Cerebellar cortex (tissue), 1 donor: ENCODE data around the gene TTC36.
"Not testable (repeated sequence)": the region's sequence is repeated elsewhere in the genome, so short reads cannot be mapped to it uniquely, and the experiment has no call there.

Experiments used
- DNase-seq: peaks from one replicate; pipeline ENCODE4 v3.0.0-alpha.2; 2015; ENCODE audit warnings: low spot score

The TTC36 gene, protein sequence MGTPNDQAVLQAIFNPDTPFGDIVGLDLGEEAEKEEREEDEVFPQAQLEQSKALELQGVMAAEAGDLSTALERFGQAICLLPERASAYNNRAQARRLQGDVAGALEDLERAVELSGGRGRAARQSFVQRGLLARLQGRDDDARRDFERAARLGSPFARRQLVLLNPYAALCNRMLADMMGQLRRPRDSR

DNA sequence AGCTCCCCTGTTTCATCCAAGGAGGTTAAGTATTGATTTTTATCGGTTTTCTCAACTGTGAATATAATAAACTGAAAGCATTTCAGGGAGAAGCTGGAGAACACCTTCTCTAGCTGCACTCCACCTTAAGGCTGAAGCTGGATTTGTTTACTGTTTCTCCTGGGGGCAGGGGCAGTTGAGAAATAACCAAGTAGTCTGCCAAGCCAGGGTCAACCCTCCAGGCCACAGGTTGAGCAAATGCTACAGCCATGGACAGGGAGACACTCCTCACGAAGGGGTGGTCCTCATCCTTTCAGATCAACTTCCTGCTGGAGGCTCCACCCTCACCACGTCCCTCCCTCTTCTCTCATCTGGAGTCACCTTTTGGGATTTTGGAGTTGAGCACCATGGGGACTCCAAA, at the start of gene TTC36:
Gene TTC36 (plus strand): TSS at position 366 of the 400 bp plus-strand sequence. CDS start 21 bp downstream, at position 387.
- no peak for DNase-seq

GRCh38 chr11:118481238-118481637, 46.0 kb upstream of the TTC36 start:
- DNase-seq = not testable (repeated sequence)

GRCh38 chr11:118484405-118484804, 42.9 kb upstream of the TTC36 start:
- DNase-seq = no peak

DNA sequence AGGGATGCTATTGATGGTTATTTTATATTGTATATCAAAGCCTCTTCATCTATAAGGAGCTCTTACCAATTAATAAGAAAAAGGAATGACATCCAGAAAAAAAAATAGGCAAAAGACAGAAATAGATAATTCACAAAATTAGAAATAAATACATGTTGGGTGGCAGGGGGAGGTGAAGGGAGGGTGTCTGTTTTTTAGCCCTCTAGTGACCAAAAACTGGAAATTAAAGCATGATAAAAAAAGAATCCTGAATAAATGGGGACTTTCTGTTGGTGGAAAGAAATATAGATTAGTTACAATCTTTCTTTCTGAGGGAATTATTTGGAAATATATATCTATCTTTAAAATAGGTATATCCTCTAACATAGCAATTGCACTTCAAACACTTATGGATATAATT, 42.0 kb upstream of the TTC36 start:
- DNase-seq = no peak

GRCh38 chr11:118488480-118489109, 38.7 kb upstream of the TTC36 start:
- peak; percentile 87 for DNase-seq

DNA sequence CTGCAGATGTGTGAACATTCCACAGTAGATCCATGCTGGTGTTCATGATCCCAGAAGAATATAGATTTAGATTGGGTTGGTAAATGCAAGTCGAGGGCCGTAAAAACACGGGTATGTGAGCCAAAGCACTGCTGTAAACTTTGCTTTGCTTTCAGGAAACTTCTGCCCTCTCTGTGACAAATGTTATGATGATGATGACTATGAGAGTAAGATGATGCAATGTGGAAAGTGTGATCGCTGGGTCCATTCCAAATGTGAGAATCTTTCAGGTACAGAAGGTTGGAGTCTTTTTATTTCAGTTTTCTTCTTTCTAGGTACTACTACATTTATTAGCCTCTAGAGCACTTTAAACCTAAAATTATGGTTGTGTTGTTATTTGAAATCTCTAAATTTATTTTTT, 36.2 kb upstream of the TTC36 start:
- no peak for DNase-seq

GRCh38 chr11:118497831-118498230, 29.4 kb upstream of the TTC36 start:
- no peak for DNase-seq

DNA sequence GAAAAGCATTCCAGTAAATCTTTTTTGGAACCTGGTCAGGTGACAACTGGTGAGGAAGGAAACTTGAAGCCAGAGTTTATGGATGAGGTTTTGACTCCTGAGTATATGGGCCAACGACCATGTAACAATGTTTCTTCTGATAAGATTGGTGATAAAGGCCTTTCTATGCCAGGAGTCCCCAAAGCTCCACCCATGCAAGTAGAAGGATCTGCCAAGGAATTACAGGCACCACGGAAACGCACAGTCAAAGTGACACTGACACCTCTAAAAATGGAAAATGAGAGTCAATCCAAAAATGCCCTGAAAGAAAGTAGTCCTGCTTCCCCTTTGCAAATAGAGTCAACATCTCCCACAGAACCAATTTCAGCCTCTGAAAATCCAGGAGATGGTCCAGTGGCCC, 24.1 kb upstream of the TTC36 start:
- DNase-seq = no peak

GRCh38 chr11:118511601-118512000, 15.7 kb upstream of the TTC36 start:
- no peak for DNase-seq

GRCh38 chr11:118514103-118514502, 13.2 kb upstream of the TTC36 start:
- DNase-seq = no peak

- no peak for DNase-seq
These were observed 7.7 kb upstream of the TTC36 start for GRCh38 chr11:118519549-118519948.

GRCh38 chr11:118521892-118522311, 5.4 kb upstream of the TTC36 start:
- DNase-seq = no peak

DNA sequence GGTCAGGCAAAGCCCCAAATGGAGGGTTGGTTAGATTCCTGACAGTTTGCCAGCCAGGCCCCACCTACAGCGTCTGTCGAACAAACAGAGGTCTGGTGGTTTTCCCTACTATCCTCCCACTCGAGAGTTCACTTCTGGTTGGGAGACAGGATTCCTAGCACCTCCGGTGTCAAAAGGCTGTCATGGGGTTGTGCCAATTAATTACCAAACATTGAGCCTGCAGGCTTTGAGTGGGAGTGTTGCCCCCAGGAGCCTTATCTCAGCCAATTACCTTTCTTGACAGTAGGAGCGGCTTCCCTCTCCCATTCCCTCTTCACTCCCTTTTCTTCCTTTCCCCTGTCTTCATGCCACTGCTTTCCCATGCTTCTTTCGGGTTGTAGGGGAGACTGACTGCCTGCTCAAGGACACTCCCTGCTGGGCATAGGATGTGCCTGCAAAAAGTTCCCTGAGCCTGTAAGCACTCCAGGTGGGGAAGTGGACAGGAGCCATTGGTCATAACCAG, 4.7 kb upstream of the TTC36 start:
- peak; percentile 53 for DNase-seq

- no peak for DNase-seq
These were observed 2.9 kb upstream of the TTC36 start for GRCh38 chr11:118524356-118524755.

GRCh38 chr11:118524757-118525470, 2.4 kb upstream of the TTC36 start:
- DNase-seq = no peak

DNA sequence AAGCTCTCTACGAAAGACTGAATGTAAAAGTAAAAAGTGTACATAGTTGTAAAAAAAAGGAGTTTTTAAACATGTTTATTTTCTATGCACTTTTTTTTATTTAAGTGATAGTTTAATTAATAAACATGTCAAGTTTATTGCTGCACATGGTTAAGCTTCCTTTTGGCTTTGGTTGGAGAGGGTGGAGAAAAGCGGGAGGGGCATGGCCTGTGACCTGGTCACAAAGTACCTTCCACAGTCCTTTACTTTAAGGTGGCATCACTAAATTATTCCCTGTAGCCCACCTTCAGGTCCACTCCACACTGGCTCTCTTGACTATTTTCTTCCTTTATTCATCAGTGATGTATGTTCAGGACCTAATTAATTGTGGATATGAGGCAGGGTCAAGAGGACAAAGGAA, 586 bp upstream of the TTC36 start:
- no peak for DNase-seq

GRCh38 chr11:118528511-118528910, 1.2 kb downstream of the TTC36 start:
- DNase-seq = no peak

- DNase-seq = no peak
These were observed 2.4 kb downstream of the TTC36 start for GRCh38 chr11:118529584-118530175.

DNA sequence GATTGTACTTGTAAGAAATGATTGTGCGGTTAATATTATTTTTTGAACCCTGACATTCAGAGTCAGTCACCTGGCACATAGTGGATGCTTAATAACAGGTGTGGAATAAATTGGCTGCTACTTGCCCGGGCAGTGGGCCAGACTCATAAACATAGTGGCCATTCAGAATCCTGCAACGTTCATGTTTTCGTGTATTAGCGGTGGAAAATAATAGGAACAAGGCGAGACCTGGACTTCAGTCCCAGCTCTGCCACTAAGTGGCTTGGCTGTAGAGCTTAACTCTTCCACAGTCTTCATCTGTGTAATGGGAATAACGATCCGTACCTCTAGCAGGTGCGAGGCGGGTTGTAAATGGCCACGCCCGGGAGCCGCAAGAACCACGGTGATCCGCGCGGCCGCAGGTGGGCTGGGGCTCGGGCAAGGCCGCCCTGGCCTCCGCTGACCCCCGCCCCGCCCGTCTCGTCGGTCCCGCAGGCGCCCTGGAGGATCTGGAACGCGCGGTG, 3.0 kb downstream of the TTC36 start:
- peak; percentile 71 for DNase-seq

- peak; percentile 61 for DNase-seq
These were observed 3.7 kb downstream of the TTC36 start, which contains the start of gene TMEM25 for GRCh38 chr11:118530683-118531596. TSS of gene TMEM25 (plus strand) at chr11:118531192. CDS start at chr11:118531802, 610 bp downstream.

- no peak for DNase-seq
These were observed 4.4 kb downstream of the TTC36 start for GRCh38 chr11:118531597-118532084.
